ENCODE results near the gene UBE2O.

DNA sequence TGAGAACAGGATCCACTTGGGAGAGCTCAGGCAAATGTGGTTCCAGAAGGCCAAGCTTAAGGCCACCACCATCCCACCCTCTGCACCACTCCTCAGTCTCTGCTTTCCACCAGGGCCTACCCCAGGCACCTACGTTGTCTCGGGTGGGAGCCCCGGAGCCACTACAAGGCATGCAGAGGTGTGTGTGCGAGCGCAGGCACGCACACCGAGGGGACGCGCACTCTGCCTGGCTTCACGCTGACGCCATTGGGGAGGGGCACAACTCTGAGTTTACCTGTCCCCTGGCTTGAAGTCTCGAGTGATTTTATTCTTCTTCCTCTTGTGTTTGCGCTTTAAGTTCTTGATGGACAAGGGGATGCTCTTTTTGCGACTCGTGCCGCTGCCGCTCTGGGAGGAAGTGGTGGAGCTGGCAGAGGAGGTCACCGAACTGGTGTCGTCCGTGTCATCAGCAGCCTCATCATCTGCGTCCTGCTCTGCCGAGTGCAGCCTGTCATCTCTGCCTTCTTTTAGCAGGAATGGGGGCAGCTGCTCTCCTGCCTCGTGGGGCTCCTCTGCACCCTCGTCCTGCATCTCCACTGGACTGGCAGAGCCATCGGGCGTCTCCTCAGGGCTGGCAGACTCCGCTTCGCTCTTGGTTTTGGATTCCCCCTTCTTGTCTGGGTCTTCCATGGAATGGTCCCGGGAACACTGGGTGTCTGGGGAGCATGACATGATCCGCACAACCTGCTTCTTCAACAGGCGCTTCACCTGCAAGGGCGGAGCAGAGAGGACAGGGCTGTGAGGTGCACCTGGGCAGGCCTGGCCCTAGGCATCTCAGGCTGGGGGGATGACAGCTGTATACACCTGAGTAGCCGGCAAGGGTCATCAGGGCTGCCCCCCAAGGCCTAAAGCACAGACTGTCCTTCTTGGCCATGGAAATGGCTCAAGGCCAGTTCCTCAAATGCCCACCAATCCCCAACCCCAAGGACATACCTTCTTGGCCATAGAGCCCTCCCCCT is 53.5 kb downstream of the UBE2O start:
- TF ChIP-seq, protein P1, sequence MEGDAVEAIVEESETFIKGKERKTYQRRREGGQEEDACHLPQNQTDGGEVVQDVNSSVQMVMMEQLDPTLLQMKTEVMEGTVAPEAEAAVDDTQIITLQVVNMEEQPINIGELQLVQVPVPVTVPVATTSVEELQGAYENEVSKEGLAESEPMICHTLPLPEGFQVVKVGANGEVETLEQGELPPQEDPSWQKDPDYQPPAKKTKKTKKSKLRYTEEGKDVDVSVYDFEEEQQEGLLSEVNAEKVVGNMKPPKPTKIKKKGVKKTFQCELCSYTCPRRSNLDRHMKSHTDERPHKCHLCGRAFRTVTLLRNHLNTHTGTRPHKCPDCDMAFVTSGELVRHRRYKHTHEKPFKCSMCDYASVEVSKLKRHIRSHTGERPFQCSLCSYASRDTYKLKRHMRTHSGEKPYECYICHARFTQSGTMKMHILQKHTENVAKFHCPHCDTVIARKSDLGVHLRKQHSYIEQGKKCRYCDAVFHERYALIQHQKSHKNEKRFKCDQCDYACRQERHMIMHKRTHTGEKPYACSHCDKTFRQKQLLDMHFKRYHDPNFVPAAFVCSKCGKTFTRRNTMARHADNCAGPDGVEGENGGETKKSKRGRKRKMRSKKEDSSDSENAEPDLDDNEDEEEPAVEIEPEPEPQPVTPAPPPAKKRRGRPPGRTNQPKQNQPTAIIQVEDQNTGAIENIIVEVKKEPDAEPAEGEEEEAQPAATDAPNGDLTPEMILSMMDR (IDR thresholded peaks at IDR 0.05; ENCODE audit: low read length), result no peak
- TF ChIP-seq EZH2 (IDR thresholded peaks at IDR 0.05; ENCODE audit: borderline replicate concordance, low read length), result no peak

Measured in OCI-LY1 (cell line).